GM23338 (cell line): Measurements from ENCODE around the gene SRCAP. TPM values are rescaled to one million over a fixed set of nuclear protein-coding genes. Genes with fewer than 3 reads are reported as not detected.

Source experiments
- ATAC-seq: fragments of 200-7000 bp; cut with Tn5 transposase; 3 replicates; pipeline ENCODE4 v1.9.1; 2020
- DNase-seq: peaks from one replicate; pipeline ENCODE4 v3.0.0-alpha.2; 2015; ENCODE audit warnings: low spot score
- H2AFZ ChIP-seq: fragments of 200-600 bp; sonication (generic); 2 replicates; pipeline ENCODE4 v1.8.0; 2016; ENCODE audit warnings: antibody characterized with exemption, mild to moderate bottlenecking, moderate library complexity
- H3F3A ChIP-seq: fragments of 200-600 bp; sonication (generic); replicated peaks from 2 replicates; pipeline ENCODE4 v1.8.0; 2017; ENCODE audit warnings: antibody characterized with exemption, mixed run types, low read depth
- H3K27ac ChIP-seq: fragments of 200-600 bp; sonication (generic); 2 replicates; pipeline ENCODE4 v1.6.1; 2016; ENCODE audit warnings: low read depth
- H3K27me3 ChIP-seq: fragments of 200-600 bp; sonication (generic); 2 replicates; pipeline ENCODE4 v1.8.0; 2016; ENCODE audit warnings: mild to moderate bottlenecking, mixed run types, moderate library complexity; ENCODE audit not compliant: insufficient read depth
- H3K36me3 ChIP-seq: fragments of 200-600 bp; sonication (generic); 2 replicates; pipeline ENCODE4 v1.8.0; 2016; ENCODE audit warnings: mild to moderate bottlenecking; ENCODE audit not compliant: insufficient read depth
- H3K4me1 ChIP-seq: fragments of 200-600 bp; sonication (generic); 2 replicates; pipeline ENCODE4 v1.8.0; 2016; ENCODE audit warnings: mild to moderate bottlenecking, moderate library complexity; ENCODE audit not compliant: insufficient read depth
- H3K4me2 ChIP-seq: fragments of 200-600 bp; sonication (generic); 2 replicates; pipeline ENCODE4 v1.7.1; 2017; ENCODE audit warnings: mixed run types
- H3K4me3 ChIP-seq: fragments of 200-600 bp; sonication (generic); 2 replicates; pipeline ENCODE4 v1.6.1; 2016; ENCODE audit warnings: mixed run types
- H3K79me2 ChIP-seq: fragments of 200-600 bp; sonication (generic); replicated peaks from 2 replicates; pipeline ENCODE4 v1.8.0; 2017; ENCODE audit warnings: mild to moderate bottlenecking; ENCODE audit not compliant: insufficient read depth
- H3K9me2 ChIP-seq: fragments of 200-600 bp; sonication (generic); 2 replicates; pipeline ENCODE4 v1.8.0; 2017; ENCODE audit not compliant: insufficient read depth
- H4K20me1 ChIP-seq: fragments of 200-600 bp; sonication (generic); replicated peaks from 2 replicates; pipeline ENCODE4 v1.8.0; 2017; ENCODE audit warnings: mild to moderate bottlenecking; ENCODE audit not compliant: insufficient read depth
- H3K27ac Mint-ChIP-seq: 2 replicates; pipeline ENCODE4 v1.8.0; 2020; ENCODE audit warnings: inconsistent platforms, mild to moderate bottlenecking, moderate library complexity, mixed read lengths
- H3K27me3 Mint-ChIP-seq: 3 replicates; pipeline ENCODE4 v1.8.0; 2022; ENCODE audit warnings: low read depth, mild to moderate bottlenecking, moderate library complexity, mixed read lengths, inconsistent platforms; ENCODE audit not compliant: insufficient read depth, poor library complexity
- H3K36me3 Mint-ChIP-seq: 3 replicates; pipeline ENCODE4 v1.8.0; 2021; ENCODE audit warnings: low read depth, mild to moderate bottlenecking, inconsistent platforms, moderate library complexity, mixed read lengths
- H3K4me1 Mint-ChIP-seq: 3 replicates; pipeline ENCODE4 v1.8.0; 2020; ENCODE audit warnings: mild to moderate bottlenecking, inconsistent platforms, mixed read lengths
- H3K4me3 Mint-ChIP-seq: 3 replicates; pipeline ENCODE4 v1.8.0; 2021; ENCODE audit warnings: moderate library complexity, mild to moderate bottlenecking, inconsistent platforms, mixed read lengths
- H3K9me3 Mint-ChIP-seq: 3 replicates; pipeline ENCODE4 v1.8.0; 2020; ENCODE audit warnings: moderate library complexity, mild to moderate bottlenecking, inconsistent platforms, mixed read lengths
- CREB1 ChIP-seq: fragments of 250-450 bp; sonication (Bioruptor Pico); IDR thresholded peaks from 2 replicates; pipeline ENCODE4 v1.5.0; 2020; ENCODE audit warnings: low read depth, mild to moderate bottlenecking, moderate library complexity
- EZH2 ChIP-seq: fragments of 200-600 bp; sonication (generic); IDR thresholded peaks from one replicate; pipeline ENCODE4 v1.8.0; 2017; ENCODE audit warnings: antibody characterized with exemption, mild to moderate bottlenecking, low read depth; ENCODE audit not compliant: unreplicated experiment
- EZH2phosphoT487 ChIP-seq: fragments of 200-600 bp; sonication (generic); IDR thresholded peaks from one replicate; pipeline ENCODE4 v1.8.1; 2018; ENCODE audit warnings: antibody characterized with exemption; ENCODE audit not compliant: unreplicated experiment
- JUNB ChIP-seq: IDR thresholded peaks from one replicate; pipeline ENCODE4 v1.6.1; 2016; ENCODE audit warnings: antibody characterized with exemption; ENCODE audit not compliant: unreplicated experiment
- NANOG ChIP-seq: IDR thresholded peaks from 2 replicates; pipeline ENCODE4 v1.6.1; 2016; ENCODE audit warnings: antibody characterized with exemption, borderline replicate concordance
- POLR2AphosphoS5 ChIP-seq: IDR thresholded peaks from 2 replicates; pipeline ENCODE4 v1.6.1; 2016; ENCODE audit warnings: antibody characterized with exemption, low read depth
- STAT1 ChIP-seq: IDR thresholded peaks from one replicate; pipeline ENCODE4 v1.6.1; 2016; ENCODE audit warnings: antibody characterized with exemption; ENCODE audit not compliant: unreplicated experiment
- ZNF114 ChIP-seq: fragments of 250-450 bp; sonication (Bioruptor Pico); IDR thresholded peaks from 2 replicates; pipeline ENCODE4 v1.5.0; 2020; ENCODE audit warnings: mild to moderate bottlenecking, moderate library complexity
- ZNF331 ChIP-seq: fragments of 250-450 bp; sonication (Bioruptor Pico); IDR thresholded peaks from 2 replicates; pipeline ENCODE4 v1.5.0; 2020; ENCODE audit warnings: low read depth, mild to moderate bottlenecking, moderate library complexity
- polyA plus RNA-seq: library from polyadenylated mRNA; unstranded; fragments of >200 nt; fragmentation: Nextera tagmentation; extraction: Ambion mirVana; gene quantifications from 2 replicates; pipeline ENCODE4 v1.2.1, GENCODE V29; 2016
- total RNA-seq: library from RNA; depleted of rRNA; stranded (reverse); fragments of >200 nt; shearing (Covaris generic); gene quantifications from 2 replicates; pipeline ENCODE4 v1.2.3, GENCODE V29; 2014
- TF ChIP-seq, protein P1 (sequence below): fragments of 250-450 bp; sonication (Bioruptor Pico); IDR thresholded peaks from 2 replicates; pipeline ENCODE4 v1.5.0; 2020; ENCODE audit warnings: mild to moderate bottlenecking, moderate library complexity
- TF ChIP-seq, protein P2 (sequence below): IDR thresholded peaks from one replicate; pipeline ENCODE4 v1.6.1; 2018; ENCODE audit warnings: antibody characterized with exemption; ENCODE audit not compliant: unreplicated experiment
- TF ChIP-seq, protein P3 (sequence below): IDR thresholded peaks from 2 replicates; pipeline ENCODE4 v1.6.1; 2016; ENCODE audit warnings: antibody characterized with exemption
- TF ChIP-seq, protein P4 (sequence below), 2 experiments: fragments of 200-600 bp in 1 of 2; sonication (generic) in 1 of 2; conservative IDR thresholded peaks; 2 replicates each; pipeline versions ENCODE4 v1.5.1 to v1.6.1; 2016 to 2017; ENCODE audit warnings: antibody characterized with exemption in 2 of 2, low read depth in 2 of 2, mild to moderate bottlenecking in 2 of 2, moderate library complexity in 1 of 2

Gene SRCAP
- total and polyA plus RNA-seq, 2 experiments from 2014 or later, result 15.3 to 38.4 TPM

DNA sequence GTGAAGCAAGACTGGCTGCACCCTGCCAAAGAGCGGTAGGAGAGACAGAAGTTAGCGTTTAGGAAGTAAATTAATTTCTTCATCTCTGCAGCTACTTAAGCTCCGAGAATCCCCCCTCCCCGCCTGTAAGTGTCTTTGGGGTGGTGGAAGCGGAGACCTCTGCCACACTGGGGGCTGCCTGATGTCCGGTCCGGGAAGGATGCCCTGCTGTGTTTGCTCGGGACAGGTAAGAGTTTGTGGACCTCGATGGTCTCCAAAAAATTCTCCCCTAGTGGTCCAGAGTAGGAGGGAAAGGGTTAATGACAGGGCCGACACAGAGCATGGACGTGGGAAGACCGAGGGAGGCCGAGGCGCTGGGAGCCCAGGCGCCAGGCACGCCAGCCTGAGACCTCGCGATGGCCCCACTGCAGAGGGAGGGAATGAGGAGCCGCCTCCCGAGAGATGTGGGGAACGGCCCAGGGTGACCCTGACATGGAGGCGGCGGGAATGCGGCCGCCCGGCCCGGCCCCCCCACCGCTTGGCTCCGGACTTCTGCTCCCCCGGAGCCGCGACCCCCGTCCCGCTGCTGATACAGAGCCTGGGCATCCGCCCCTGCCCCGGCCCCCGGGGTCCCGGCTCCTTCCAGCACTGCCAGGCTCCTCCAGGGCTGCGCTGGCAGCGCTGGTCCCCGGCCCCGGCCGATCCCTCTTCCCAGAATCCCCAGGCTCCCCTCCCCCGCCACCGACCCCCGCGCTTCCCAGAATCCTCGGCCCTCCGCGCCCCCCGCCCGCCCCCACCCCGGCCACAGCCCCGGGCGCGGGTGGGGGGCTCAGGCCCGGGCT lies 87.4 kb downstream of the SRCAP start:
- TF ChIP-seq STAT1 (no peak), EZH2phosphoT487 (no peak), CREB1 (CRISPR knock-in tag) (no peak), JUNB (no peak), ZNF331 (CRISPR knock-in tag) (no peak), EZH2 (no peak), ZNF114 (CRISPR knock-in tag) (no peak), POLR2AphosphoS5 (no peak), NANOG (no peak)
- TF ChIP-seq, protein P1, sequence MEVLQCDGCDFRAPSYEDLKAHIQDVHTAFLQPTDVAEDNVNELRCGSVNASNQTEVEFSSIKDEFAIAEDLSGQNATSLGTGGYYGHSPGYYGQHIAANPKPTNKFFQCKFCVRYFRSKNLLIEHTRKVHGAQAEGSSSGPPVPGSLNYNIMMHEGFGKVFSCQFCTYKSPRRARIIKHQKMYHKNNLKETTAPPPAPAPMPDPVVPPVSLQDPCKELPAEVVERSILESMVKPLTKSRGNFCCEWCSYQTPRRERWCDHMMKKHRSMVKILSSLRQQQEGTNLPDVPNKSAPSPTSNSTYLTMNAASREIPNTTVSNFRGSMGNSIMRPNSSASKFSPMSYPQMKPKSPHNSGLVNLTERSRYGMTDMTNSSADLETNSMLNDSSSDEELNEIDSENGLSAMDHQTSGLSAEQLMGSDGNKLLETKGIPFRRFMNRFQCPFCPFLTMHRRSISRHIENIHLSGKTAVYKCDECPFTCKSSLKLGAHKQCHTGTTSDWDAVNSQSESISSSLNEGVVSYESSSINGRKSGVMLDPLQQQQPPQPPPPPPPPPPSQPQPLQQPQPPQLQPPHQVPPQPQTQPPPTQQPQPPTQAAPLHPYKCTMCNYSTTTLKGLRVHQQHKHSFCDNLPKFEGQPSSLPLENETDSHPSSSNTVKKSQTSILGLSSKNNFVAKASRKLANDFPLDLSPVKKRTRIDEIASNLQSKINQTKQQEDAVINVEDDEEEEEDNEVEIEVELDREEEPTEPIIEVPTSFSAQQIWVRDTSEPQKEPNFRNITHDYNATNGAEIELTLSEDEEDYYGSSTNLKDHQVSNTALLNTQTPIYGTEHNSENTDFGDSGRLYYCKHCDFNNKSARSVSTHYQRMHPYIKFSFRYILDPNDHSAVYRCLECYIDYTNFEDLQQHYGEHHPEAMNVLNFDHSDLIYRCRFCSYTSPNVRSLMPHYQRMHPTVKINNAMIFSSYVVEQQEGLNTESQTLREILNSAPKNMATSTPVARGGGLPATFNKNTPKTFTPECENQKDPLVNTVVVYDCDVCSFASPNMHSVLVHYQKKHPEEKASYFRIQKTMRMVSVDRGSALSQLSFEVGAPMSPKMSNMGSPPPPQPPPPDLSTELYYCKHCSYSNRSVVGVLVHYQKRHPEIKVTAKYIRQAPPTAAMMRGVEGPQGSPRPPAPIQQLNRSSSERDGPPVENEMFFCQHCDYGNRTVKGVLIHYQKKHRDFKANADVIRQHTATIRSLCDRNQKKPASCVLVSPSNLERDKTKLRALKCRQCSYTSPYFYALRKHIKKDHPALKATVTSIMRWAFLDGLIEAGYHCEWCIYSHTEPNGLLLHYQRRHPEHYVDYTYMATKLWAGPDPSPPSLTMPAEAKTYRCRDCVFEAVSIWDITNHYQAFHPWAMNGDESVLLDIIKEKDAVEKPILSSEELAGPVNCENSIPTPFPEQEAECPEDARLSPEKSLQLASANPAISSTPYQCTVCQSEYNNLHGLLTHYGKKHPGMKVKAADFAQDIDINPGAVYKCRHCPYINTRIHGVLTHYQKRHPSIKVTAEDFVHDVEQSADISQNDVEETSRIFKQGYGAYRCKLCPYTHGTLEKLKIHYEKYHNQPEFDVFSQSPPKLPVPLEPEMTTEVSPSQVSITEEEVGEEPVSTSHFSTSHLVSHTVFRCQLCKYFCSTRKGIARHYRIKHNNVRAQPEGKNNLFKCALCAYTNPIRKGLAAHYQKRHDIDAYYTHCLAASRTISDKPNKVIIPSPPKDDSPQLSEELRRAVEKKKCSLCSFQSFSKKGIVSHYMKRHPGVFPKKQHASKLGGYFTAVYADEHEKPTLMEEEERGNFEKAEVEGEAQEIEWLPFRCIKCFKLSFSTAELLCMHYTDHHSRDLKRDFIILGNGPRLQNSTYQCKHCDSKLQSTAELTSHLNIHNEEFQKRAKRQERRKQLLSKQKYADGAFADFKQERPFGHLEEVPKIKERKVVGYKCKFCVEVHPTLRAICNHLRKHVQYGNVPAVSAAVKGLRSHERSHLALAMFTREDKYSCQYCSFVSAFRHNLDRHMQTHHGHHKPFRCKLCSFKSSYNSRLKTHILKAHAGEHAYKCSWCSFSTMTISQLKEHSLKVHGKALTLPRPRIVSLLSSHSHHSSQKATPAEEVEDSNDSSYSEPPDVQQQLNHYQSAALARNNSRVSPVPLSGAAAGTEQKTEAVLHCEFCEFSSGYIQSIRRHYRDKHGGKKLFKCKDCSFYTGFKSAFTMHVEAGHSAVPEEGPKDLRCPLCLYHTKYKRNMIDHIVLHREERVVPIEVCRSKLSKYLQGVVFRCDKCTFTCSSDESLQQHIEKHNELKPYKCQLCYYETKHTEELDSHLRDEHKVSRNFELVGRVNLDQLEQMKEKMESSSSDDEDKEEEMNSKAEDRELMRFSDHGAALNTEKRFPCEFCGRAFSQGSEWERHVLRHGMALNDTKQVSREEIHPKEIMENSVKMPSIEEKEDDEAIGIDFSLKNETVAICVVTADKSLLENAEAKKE (CRISPR knock-in tag), result no peak
- TF ChIP-seq, protein P2, sequence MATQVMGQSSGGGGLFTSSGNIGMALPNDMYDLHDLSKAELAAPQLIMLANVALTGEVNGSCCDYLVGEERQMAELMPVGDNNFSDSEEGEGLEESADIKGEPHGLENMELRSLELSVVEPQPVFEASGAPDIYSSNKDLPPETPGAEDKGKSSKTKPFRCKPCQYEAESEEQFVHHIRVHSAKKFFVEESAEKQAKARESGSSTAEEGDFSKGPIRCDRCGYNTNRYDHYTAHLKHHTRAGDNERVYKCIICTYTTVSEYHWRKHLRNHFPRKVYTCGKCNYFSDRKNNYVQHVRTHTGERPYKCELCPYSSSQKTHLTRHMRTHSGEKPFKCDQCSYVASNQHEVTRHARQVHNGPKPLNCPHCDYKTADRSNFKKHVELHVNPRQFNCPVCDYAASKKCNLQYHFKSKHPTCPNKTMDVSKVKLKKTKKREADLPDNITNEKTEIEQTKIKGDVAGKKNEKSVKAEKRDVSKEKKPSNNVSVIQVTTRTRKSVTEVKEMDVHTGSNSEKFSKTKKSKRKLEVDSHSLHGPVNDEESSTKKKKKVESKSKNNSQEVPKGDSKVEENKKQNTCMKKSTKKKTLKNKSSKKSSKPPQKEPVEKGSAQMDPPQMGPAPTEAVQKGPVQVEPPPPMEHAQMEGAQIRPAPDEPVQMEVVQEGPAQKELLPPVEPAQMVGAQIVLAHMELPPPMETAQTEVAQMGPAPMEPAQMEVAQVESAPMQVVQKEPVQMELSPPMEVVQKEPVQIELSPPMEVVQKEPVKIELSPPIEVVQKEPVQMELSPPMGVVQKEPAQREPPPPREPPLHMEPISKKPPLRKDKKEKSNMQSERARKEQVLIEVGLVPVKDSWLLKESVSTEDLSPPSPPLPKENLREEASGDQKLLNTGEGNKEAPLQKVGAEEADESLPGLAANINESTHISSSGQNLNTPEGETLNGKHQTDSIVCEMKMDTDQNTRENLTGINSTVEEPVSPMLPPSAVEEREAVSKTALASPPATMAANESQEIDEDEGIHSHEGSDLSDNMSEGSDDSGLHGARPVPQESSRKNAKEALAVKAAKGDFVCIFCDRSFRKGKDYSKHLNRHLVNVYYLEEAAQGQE, result no peak
- TF ChIP-seq, protein P3, sequence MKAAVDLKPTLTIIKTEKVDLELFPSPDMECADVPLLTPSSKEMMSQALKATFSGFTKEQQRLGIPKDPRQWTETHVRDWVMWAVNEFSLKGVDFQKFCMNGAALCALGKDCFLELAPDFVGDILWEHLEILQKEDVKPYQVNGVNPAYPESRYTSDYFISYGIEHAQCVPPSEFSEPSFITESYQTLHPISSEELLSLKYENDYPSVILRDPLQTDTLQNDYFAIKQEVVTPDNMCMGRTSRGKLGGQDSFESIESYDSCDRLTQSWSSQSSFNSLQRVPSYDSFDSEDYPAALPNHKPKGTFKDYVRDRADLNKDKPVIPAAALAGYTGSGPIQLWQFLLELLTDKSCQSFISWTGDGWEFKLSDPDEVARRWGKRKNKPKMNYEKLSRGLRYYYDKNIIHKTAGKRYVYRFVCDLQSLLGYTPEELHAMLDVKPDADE, result no peak
- TF ChIP-seq, protein P4, sequence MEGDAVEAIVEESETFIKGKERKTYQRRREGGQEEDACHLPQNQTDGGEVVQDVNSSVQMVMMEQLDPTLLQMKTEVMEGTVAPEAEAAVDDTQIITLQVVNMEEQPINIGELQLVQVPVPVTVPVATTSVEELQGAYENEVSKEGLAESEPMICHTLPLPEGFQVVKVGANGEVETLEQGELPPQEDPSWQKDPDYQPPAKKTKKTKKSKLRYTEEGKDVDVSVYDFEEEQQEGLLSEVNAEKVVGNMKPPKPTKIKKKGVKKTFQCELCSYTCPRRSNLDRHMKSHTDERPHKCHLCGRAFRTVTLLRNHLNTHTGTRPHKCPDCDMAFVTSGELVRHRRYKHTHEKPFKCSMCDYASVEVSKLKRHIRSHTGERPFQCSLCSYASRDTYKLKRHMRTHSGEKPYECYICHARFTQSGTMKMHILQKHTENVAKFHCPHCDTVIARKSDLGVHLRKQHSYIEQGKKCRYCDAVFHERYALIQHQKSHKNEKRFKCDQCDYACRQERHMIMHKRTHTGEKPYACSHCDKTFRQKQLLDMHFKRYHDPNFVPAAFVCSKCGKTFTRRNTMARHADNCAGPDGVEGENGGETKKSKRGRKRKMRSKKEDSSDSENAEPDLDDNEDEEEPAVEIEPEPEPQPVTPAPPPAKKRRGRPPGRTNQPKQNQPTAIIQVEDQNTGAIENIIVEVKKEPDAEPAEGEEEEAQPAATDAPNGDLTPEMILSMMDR (conservative IDR thresholded peaks at IDR 0.05; ENCODE audit: low read depth in 2 of 2), result no peak
- no peaks in the 10 kb centered on the region for H3K27me3 ChIP-seq
- peaks cover 6% of the 10 kb centered on the region for H3K27me3 Mint-ChIP-seq
- peak overlapping the region; percentile 88 for H3K4me3 Mint-ChIP-seq
- ATAC-seq (peak; percentile 70), DNase-seq (peak; percentile 72)
- peaks cover 19% of the 10 kb centered on the region for H3K4me1 Mint-ChIP-seq
- H2AFZ ChIP-seq, result no peak overlapping the region
- peaks cover 3% of the 10 kb centered on the region; the same call in 1 of the 2 replicates for H3K4me1 ChIP-seq
- peak overlapping the region; percentile 95 for H3K4me3 ChIP-seq
- peaks cover 21% of the 10 kb centered on the region for H3K36me3 Mint-ChIP-seq
- peaks cover 2% of the 10 kb centered on the region; the same call in 1 of the 2 replicates for H4K20me1 ChIP-seq
- no peaks in the 10 kb centered on the region for H3K9me3 Mint-ChIP-seq
- H3K27ac Mint-ChIP-seq, result no peak overlapping the region
- no peaks in the 10 kb centered on the region for H3K9me2 ChIP-seq
- peak overlapping the region; percentile 99 for H3K4me2 ChIP-seq
- no peak overlapping the region for H3K27ac ChIP-seq
- 0 out of 2 replicates have a peak, but pooled peaks cover 7% of the 10 kb centered on the region for H3F3A ChIP-seq
- H3K36me3 ChIP-seq, result peaks cover 3% of the 10 kb centered on the region; the same call in 1 of the 2 replicates
- H3K79me2 ChIP-seq, result peaks cover 17% of the 10 kb centered on the region
